NCI-H1048 (cell line): ENCODE measurements around the gene ABHD13.
"Not testable (repeated sequence)": the region's sequence is repeated elsewhere in the genome, so short reads cannot be mapped to it uniquely, and the experiment has no call there.

Experiments used
- DNase-seq: peaks from one replicate; lab custom pipeline; 2025; lab: John Stamatoyannopoulos, UW

The ABHD13 gene

GRCh38 chr13:108218044-108218974 lies at the start of gene ABHD13:
TSS of gene ABHD13 (plus strand) at chr13:108218392. CDS start at chr13:108229219, 10,827 bp downstream.
- DNase-seq, result peak; percentile 73

DNA sequence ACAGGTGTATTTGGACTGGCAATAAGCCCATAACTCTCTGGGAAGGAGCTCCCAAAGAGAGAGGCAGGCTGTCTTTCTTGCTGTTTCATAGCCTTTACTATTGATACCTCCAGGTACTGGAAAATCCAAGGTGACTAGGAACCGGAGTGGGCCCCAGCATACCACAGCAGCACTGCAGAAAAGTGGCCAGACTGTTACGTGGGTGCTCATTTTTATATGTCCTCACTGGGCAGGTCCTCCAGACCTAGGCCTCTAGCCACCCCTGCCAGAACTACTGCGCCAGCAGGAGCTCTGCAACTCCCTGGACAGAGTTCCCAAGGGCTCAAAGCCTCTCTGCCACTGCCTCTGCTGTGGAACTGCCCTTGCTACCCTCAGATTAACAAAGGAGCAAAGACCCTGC lies 49.3 kb upstream of the ABHD13 start:
- no peak for DNase-seq

DNA sequence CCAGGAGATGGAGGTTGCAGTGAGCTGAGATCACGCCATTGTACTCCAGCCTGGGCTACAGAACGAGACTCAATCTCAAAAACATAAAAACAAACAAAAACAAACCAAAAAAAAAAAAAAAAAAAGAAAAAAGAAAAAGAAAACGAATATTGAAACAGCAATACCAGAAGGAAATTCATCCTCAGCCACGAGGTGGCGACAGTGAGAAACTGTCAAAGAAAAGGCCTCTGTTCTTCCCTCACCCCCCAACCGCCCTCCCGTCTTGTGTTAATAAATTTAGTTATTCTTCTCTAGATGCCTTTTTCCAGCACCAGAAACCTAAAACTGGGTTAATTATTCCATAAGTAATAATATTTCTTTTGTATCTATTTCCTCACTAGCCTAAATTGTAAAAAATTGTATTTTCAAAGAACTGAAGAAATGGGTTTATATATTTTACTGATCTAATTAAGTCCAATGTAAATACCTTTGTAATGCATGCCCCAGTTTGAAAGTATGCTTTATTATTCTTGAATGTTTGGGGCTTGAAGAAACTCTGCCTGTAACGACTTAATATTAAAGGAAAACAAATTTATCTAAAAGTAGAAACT lies 41.4 kb upstream of the ABHD13 start:
- peak; percentile 19 for DNase-seq

DNA sequence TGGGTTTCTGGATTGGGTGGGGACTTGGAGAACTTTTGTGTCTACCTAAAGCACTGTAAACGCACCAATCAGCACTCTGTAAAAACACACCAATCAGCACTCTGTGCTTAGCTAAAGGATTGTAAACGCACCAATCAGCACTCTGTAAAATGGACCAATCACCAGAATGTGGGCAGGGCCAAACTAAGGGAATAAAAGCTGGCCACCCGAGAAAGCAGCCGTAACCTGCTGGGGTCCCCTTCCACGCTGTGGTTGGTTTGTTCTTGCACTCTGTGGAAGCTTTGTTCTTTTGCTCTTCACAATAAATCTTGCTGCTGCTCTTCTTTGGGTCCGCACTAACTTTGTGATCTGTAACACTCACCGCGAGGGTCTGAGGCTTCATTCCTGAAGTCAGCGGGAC lies 40.1 kb upstream of the ABHD13 start:
- DNase-seq, result no peak

- DNase-seq, result no peak
Observed at GRCh38 chr13:108182652-108183051, 35.5 kb upstream of the ABHD13 start.

DNA sequence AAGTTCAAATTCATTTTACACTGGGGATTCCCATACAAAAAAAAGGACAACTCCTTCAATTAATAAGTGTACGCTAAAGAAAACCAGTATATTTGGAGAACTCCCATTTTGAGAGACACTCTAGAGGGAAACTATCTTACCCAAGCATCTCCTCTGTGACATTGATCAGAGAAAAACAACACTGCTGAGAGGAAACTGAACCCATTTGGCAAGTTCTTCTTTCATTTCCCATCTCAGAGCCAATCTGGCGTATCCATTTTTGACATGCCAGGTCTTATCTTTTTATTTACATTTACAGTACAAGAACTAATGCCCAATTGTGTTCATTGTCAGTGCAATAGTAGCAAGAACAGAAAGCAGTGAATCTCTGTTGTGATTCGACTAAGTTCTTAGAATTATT lies 33.0 kb upstream of the ABHD13 start:
- DNase-seq, result no peak

GRCh38 chr13:108188260-108188659 lies 29.9 kb upstream of the ABHD13 start:
- no peak for DNase-seq

- no peak for DNase-seq
Observed at GRCh38 chr13:108190897-108191296, 27.3 kb upstream of the ABHD13 start.

- no peak for DNase-seq
Observed at GRCh38 chr13:108193806-108194205, 24.4 kb upstream of the ABHD13 start.

DNA sequence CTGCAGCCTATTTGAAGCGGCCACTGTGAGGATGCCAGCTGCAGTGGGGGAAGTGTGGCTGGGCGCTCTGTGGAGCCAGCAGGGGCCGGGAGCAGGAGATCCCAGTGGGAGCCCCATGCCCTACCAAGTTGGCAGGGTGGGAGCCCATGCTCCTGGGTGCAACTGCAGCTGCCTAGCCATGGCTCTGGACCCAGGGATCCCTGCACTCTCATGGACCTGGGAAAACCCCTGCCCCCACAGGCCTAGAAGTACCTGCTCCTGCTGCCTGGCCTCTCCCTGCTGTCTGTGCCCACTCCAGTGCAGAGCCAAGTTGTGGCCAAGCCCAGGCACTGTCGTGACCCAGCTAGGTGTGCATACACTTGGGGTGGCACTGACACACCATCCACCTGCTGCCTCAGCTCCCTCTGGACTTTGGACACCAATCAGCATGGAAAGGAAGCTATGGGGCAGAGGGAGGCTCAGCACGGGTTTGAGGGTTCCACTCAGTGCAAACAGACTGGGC lies 23.7 kb upstream of the ABHD13 start:
- DNase-seq, result no peak

- DNase-seq, result no peak
Observed at GRCh38 chr13:108195146-108195545, 23.0 kb upstream of the ABHD13 start.

DNA sequence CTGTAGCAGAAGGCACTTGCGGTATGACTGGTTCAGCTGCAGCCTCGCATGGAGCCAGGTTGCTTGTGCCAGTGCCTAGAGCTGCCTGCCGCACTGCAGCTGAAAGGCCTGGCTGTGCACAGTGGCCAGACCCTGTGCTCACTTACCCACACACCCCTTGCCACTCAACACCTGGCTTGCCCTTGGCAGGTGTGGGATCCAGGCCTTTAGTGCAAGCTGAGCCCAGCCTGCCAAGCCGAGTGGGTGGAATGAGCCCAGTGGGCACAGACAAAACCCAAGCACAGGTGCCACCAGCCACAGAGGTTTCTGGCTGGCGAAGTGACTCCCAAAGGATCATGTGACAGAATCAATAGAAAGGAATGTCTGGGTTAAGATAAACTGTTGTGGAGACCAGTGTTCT lies 22.3 kb upstream of the ABHD13 start:
- DNase-seq, result no peak

DNA sequence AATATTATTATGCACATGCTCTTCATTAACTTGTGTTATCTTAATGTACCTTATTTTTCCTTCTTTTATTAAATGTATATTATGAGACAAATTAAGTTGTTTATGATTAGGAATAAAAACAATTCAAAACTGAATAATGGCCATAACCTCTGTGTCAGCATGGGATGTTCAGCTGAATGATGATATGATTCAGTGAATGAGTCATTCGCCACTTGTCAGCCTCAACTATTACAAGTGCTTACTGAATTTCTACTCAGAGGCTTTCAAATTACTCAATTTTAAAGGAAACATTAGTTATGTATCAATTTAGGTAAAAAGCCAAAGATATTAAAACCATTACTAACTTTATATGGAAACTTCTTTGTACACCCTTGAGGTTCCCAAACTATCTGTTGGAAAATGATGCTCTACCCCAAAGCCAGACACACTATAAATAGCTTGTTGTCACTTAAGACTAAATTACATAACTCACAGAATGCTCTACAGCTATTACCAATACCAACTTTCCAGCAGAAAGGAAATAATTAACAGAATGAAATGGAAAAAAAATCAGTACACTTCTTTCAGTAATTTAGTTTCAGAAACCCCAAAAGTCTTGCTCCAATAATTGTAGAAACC lies 17.3 kb upstream of the ABHD13 start:
- no peak for DNase-seq

GRCh38 chr13:108210551-108210950 lies 7.6 kb upstream of the ABHD13 start:
- no peak for DNase-seq

- DNase-seq, result no peak
Observed at GRCh38 chr13:108212886-108213285, 5.3 kb upstream of the ABHD13 start.

DNA sequence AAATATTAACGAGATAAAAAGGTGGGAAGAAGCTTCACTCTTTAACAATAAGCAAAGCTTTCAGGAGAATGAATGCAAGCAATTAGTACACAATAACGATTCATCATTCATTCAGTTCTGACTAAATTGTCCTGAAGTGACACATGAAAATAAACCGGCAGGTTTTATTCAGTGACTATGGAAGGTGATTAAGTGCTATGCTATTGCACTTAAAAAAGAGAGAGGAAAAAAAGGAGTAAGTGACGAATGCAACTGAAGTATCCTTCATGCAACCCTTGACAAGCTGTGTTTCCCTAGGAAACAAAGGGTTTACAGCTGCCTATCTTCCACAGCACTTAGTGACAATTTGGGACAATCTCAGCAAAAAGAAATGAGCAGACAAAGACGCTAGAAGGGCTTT lies 4.2 kb upstream of the ABHD13 start:
- DNase-seq, result no peak

GRCh38 chr13:108214441-108215271 lies 3.5 kb upstream of the ABHD13 start:
- DNase-seq, result no peak

GRCh38 chr13:108215436-108215835 lies 2.8 kb upstream of the ABHD13 start, which contains the start of gene LIG4:
TSS of gene LIG4 (minus strand) at chr13:108215536. CDS start at chr13:108211268, 4,268 bp downstream.
- peak; percentile 86 for DNase-seq

GRCh38 chr13:108217307-108218043 lies 717 bp upstream of the ABHD13 start:
- not testable (repeated sequence) for DNase-seq

DNA sequence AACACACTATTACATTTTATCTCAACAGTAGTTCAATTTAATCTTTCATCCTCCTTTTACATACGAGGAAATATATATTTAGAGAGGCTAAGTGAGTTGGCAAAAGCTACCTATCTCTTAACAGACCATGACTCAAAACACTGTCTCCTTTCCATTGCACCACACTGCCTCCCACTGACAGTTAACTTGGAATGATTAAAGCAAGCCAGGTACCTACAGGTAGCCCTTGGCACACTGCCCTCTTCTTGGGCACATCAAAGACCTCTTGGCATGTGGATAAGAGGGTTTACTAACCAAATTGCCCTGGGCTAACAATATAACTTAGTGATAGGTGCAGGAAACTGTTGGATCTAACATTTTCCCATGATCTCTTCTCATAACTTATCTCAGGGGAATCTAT lies 1.8 kb downstream of the ABHD13 start:
- no peak for DNase-seq
